ENCODE data around the gene TMEM161A. TPM values are rescaled to one million over a fixed set of nuclear protein-coding genes. Genes with fewer than 3 reads are reported as not detected.

The TMEM161A gene
- total and polyA plus RNA-seq, 2 experiments from 2014 or later = 38.9 to 59.5 TPM

DNA sequence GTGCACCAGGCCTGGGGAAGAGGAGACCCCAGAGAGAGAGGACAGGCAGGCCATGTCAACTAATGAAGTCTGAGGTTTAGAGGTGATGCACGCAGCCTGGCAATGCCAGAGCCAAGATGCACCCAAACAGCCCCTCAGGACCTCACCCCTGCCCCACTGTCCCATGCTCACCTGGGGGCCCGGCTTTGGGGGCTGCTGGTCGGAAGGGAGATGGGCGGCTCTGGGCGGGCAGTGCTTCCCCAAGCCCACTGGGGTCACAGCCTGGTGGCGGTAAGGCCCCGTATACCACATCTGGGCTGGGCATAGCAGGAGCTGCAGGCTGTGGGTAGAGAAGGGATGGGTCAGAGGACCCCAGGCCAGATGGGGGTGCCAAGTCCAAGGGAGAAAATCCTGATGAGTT, 8.6 kb upstream of the TMEM161A start:
- no peak for ATAC-seq
- H4K20me1 ChIP-seq (replicated peaks; ENCODE audit: insufficient read depth) = no peaks in the 10 kb centered on the region
- peaks cover 18% of the 10 kb centered on the region for H3K27me3 Mint-ChIP-seq (ENCODE audit: insufficient read depth, low read depth, poor library complexity)

More for the DNA sequence above, 8.6 kb upstream of the TMEM161A start:
- peaks cover 8% of the 10 kb centered on the region; the same call in 2 of the 3 replicates for H3K36me3 Mint-ChIP-seq (ENCODE audit: low read depth)
- H3K4me3 Mint-ChIP-seq = no peak overlapping the region
- H3K4me3 ChIP-seq = no peak overlapping the region
- no peaks in the 10 kb centered on the region for H3K4me1 ChIP-seq (ENCODE audit: insufficient read depth)
- no peaks in the 10 kb centered on the region for H3K36me3 ChIP-seq (ENCODE audit: insufficient read depth)
- DNase-seq (ENCODE audit: low spot score) = no peak
- H3F3A ChIP-seq (replicated peaks; ENCODE audit: low read depth) = no peaks in the 10 kb centered on the region
- H3K9me2 ChIP-seq (ENCODE audit: insufficient read depth) = no peaks in the 10 kb centered on the region
- H3K4me1 Mint-ChIP-seq = no peaks in the 10 kb centered on the region
- no peak overlapping the region for H3K27ac Mint-ChIP-seq
- H3K79me2 ChIP-seq (replicated peaks; ENCODE audit: insufficient read depth) = no peaks in the 10 kb centered on the region
- no peak overlapping the region for H2AFZ ChIP-seq
- TF ChIP-seq JUNB (IDR thresholded peaks at IDR 0.05; ENCODE audit: unreplicated experiment) = no peak
- TF ChIP-seq NANOG (IDR thresholded peaks at IDR 0.05; ENCODE audit: borderline replicate concordance) = no peak
- TF ChIP-seq, protein P1, sequence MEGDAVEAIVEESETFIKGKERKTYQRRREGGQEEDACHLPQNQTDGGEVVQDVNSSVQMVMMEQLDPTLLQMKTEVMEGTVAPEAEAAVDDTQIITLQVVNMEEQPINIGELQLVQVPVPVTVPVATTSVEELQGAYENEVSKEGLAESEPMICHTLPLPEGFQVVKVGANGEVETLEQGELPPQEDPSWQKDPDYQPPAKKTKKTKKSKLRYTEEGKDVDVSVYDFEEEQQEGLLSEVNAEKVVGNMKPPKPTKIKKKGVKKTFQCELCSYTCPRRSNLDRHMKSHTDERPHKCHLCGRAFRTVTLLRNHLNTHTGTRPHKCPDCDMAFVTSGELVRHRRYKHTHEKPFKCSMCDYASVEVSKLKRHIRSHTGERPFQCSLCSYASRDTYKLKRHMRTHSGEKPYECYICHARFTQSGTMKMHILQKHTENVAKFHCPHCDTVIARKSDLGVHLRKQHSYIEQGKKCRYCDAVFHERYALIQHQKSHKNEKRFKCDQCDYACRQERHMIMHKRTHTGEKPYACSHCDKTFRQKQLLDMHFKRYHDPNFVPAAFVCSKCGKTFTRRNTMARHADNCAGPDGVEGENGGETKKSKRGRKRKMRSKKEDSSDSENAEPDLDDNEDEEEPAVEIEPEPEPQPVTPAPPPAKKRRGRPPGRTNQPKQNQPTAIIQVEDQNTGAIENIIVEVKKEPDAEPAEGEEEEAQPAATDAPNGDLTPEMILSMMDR (conservative IDR thresholded peaks at IDR 0.05; ENCODE audit: low read depth in 2 of 2) = no peak
- TF ChIP-seq STAT1 (IDR thresholded peaks at IDR 0.05; ENCODE audit: unreplicated experiment) = no peak
- no peak for TF ChIP-seq POLR2AphosphoS5 (IDR thresholded peaks at IDR 0.05; ENCODE audit: low read depth)
- no peak for TF ChIP-seq EZH2phosphoT487 (IDR thresholded peaks at IDR 0.05; ENCODE audit: unreplicated experiment)
- TF ChIP-seq, protein P2, sequence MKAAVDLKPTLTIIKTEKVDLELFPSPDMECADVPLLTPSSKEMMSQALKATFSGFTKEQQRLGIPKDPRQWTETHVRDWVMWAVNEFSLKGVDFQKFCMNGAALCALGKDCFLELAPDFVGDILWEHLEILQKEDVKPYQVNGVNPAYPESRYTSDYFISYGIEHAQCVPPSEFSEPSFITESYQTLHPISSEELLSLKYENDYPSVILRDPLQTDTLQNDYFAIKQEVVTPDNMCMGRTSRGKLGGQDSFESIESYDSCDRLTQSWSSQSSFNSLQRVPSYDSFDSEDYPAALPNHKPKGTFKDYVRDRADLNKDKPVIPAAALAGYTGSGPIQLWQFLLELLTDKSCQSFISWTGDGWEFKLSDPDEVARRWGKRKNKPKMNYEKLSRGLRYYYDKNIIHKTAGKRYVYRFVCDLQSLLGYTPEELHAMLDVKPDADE (IDR thresholded peaks at IDR 0.05) = no peak
- no peak for TF ChIP-seq ZNF114 (CRISPR knock-in tag; IDR thresholded peaks at IDR 0.05)
- TF ChIP-seq, protein P3, sequence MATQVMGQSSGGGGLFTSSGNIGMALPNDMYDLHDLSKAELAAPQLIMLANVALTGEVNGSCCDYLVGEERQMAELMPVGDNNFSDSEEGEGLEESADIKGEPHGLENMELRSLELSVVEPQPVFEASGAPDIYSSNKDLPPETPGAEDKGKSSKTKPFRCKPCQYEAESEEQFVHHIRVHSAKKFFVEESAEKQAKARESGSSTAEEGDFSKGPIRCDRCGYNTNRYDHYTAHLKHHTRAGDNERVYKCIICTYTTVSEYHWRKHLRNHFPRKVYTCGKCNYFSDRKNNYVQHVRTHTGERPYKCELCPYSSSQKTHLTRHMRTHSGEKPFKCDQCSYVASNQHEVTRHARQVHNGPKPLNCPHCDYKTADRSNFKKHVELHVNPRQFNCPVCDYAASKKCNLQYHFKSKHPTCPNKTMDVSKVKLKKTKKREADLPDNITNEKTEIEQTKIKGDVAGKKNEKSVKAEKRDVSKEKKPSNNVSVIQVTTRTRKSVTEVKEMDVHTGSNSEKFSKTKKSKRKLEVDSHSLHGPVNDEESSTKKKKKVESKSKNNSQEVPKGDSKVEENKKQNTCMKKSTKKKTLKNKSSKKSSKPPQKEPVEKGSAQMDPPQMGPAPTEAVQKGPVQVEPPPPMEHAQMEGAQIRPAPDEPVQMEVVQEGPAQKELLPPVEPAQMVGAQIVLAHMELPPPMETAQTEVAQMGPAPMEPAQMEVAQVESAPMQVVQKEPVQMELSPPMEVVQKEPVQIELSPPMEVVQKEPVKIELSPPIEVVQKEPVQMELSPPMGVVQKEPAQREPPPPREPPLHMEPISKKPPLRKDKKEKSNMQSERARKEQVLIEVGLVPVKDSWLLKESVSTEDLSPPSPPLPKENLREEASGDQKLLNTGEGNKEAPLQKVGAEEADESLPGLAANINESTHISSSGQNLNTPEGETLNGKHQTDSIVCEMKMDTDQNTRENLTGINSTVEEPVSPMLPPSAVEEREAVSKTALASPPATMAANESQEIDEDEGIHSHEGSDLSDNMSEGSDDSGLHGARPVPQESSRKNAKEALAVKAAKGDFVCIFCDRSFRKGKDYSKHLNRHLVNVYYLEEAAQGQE (IDR thresholded peaks at IDR 0.05; ENCODE audit: unreplicated experiment) = no peak
- TF ChIP-seq, protein P4, sequence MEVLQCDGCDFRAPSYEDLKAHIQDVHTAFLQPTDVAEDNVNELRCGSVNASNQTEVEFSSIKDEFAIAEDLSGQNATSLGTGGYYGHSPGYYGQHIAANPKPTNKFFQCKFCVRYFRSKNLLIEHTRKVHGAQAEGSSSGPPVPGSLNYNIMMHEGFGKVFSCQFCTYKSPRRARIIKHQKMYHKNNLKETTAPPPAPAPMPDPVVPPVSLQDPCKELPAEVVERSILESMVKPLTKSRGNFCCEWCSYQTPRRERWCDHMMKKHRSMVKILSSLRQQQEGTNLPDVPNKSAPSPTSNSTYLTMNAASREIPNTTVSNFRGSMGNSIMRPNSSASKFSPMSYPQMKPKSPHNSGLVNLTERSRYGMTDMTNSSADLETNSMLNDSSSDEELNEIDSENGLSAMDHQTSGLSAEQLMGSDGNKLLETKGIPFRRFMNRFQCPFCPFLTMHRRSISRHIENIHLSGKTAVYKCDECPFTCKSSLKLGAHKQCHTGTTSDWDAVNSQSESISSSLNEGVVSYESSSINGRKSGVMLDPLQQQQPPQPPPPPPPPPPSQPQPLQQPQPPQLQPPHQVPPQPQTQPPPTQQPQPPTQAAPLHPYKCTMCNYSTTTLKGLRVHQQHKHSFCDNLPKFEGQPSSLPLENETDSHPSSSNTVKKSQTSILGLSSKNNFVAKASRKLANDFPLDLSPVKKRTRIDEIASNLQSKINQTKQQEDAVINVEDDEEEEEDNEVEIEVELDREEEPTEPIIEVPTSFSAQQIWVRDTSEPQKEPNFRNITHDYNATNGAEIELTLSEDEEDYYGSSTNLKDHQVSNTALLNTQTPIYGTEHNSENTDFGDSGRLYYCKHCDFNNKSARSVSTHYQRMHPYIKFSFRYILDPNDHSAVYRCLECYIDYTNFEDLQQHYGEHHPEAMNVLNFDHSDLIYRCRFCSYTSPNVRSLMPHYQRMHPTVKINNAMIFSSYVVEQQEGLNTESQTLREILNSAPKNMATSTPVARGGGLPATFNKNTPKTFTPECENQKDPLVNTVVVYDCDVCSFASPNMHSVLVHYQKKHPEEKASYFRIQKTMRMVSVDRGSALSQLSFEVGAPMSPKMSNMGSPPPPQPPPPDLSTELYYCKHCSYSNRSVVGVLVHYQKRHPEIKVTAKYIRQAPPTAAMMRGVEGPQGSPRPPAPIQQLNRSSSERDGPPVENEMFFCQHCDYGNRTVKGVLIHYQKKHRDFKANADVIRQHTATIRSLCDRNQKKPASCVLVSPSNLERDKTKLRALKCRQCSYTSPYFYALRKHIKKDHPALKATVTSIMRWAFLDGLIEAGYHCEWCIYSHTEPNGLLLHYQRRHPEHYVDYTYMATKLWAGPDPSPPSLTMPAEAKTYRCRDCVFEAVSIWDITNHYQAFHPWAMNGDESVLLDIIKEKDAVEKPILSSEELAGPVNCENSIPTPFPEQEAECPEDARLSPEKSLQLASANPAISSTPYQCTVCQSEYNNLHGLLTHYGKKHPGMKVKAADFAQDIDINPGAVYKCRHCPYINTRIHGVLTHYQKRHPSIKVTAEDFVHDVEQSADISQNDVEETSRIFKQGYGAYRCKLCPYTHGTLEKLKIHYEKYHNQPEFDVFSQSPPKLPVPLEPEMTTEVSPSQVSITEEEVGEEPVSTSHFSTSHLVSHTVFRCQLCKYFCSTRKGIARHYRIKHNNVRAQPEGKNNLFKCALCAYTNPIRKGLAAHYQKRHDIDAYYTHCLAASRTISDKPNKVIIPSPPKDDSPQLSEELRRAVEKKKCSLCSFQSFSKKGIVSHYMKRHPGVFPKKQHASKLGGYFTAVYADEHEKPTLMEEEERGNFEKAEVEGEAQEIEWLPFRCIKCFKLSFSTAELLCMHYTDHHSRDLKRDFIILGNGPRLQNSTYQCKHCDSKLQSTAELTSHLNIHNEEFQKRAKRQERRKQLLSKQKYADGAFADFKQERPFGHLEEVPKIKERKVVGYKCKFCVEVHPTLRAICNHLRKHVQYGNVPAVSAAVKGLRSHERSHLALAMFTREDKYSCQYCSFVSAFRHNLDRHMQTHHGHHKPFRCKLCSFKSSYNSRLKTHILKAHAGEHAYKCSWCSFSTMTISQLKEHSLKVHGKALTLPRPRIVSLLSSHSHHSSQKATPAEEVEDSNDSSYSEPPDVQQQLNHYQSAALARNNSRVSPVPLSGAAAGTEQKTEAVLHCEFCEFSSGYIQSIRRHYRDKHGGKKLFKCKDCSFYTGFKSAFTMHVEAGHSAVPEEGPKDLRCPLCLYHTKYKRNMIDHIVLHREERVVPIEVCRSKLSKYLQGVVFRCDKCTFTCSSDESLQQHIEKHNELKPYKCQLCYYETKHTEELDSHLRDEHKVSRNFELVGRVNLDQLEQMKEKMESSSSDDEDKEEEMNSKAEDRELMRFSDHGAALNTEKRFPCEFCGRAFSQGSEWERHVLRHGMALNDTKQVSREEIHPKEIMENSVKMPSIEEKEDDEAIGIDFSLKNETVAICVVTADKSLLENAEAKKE (CRISPR knock-in tag; IDR thresholded peaks at IDR 0.05) = no peak
- no peak for TF ChIP-seq ZNF331 (CRISPR knock-in tag; IDR thresholded peaks at IDR 0.05; ENCODE audit: low read depth)
- no peak for TF ChIP-seq CREB1 (CRISPR knock-in tag; IDR thresholded peaks at IDR 0.05; ENCODE audit: low read depth)
- TF ChIP-seq EZH2 (IDR thresholded peaks at IDR 0.05; ENCODE audit: low read depth, unreplicated experiment) = no peak
- H3K27ac ChIP-seq (ENCODE audit: low read depth) = no peak overlapping the region
- no peaks in the 10 kb centered on the region for H3K9me3 Mint-ChIP-seq
- no peak overlapping the region for H3K4me2 ChIP-seq
- H3K27me3 ChIP-seq (ENCODE audit: insufficient read depth) = no peaks in the 10 kb centered on the region

All from GM23338 (cell line).